HepG2 (cell line): Measurements from ENCODE around the gene GSTK1. TPM values are rescaled to one million over a fixed set of nuclear protein-coding genes. Genes with fewer than 3 reads are reported as not detected.

Experiments used
- ATM ChIP-seq: fragments of 450-650 bp; IDR thresholded peaks from 2 replicates; pipeline ENCODE4 v1.7.1; 2017; ENCODE audit warnings: mild to moderate bottlenecking, borderline replicate concordance
- BRF2 ChIP-seq: sonication (generic); formaldehyde crosslinking; IDR thresholded peaks from 2 replicates; pipeline ENCODE4 v1.8.1; 2022; ENCODE audit warnings: mild to moderate bottlenecking, missing genetic modification reagents
- FOSL2 ChIP-seq: sonication (generic); formaldehyde crosslinking; IDR thresholded peaks from 2 replicates; pipeline ENCODE4 v1.4.0; 2020; ENCODE audit warnings: missing genetic modification reagents
- LBX2 ChIP-seq: sonication (generic); formaldehyde crosslinking; IDR thresholded peaks from 2 replicates; pipeline ENCODE4 v1.5.0; 2020; ENCODE audit warnings: missing genetic modification reagents, mild to moderate bottlenecking, borderline replicate concordance
- NCOA1 ChIP-seq: sonication (generic); formaldehyde crosslinking; IDR thresholded peaks from 2 replicates; pipeline ENCODE4 v1.9.0; 2021; ENCODE audit warnings: missing genetic modification reagents
- PHF5A ChIP-seq: IDR thresholded peaks from one replicate; pipeline ENCODE4 v1.6.1; 2018; ENCODE audit warnings: low read depth, missing genetic modification reagents; ENCODE audit not compliant: unreplicated experiment
- RAD21 ChIP-seq: fragments of 450-650 bp; formaldehyde crosslinking; IDR thresholded peaks from 2 replicates; pipeline ENCODE4 v1.5.0; 2020; ENCODE audit warnings: mild to moderate bottlenecking
- REPIN1 ChIP-seq: sonication (generic); formaldehyde crosslinking; IDR thresholded peaks from 2 replicates; pipeline ENCODE4 v1.8.0; 2022; ENCODE audit warnings: missing genetic modification reagents, low read depth, mild to moderate bottlenecking, borderline replicate concordance
- SALL1 ChIP-seq: sonication (generic); formaldehyde crosslinking; IDR thresholded peaks from 2 replicates; pipeline ENCODE4 v1.8.0; 2022; ENCODE audit warnings: mild to moderate bottlenecking, missing genetic modification reagents
- STAG1 ChIP-seq: sonication (generic); formaldehyde crosslinking; IDR thresholded peaks from 2 replicates; pipeline ENCODE4 v1.4.0; 2020; ENCODE audit warnings: missing genetic modification reagents
- ZFX ChIP-seq: sonication (generic); formaldehyde crosslinking; IDR thresholded peaks from 2 replicates; pipeline ENCODE4 v1.4.0; 2020; ENCODE audit warnings: mild to moderate bottlenecking, low read depth, missing genetic modification reagents, moderate library complexity
- ZNF260 ChIP-seq: sonication (generic); formaldehyde crosslinking; IDR thresholded peaks from 2 replicates; pipeline ENCODE4 v1.4.0; 2020; ENCODE audit warnings: missing genetic modification reagents, low read depth, mild to moderate bottlenecking, borderline replicate concordance
- ZNF280D ChIP-seq: sonication (generic); formaldehyde crosslinking; IDR thresholded peaks from 2 replicates; pipeline ENCODE4 v1.5.1; 2020; ENCODE audit warnings: mild to moderate bottlenecking, missing genetic modification reagents
- ZNF547 ChIP-seq: sonication (generic); formaldehyde crosslinking; IDR thresholded peaks from 2 replicates; pipeline ENCODE4 v1.5.1; 2020; ENCODE audit warnings: mild to moderate bottlenecking, missing genetic modification reagents
- ZNF629 ChIP-seq: sonication (generic); formaldehyde crosslinking; conservative IDR thresholded peaks from 2 replicates; pipeline ENCODE4 v1.5.0; 2020; ENCODE audit warnings: missing genetic modification reagents
- ZNF652 ChIP-seq: IDR thresholded peaks from 2 replicates; pipeline ENCODE4 v1.6.1; 2016; ENCODE audit warnings: low read depth, borderline replicate concordance
- ZNF747 ChIP-seq: sonication (generic); formaldehyde crosslinking; IDR thresholded peaks from 2 replicates; pipeline ENCODE4 v1.8.1; 2023; ENCODE audit warnings: missing genetic modification reagents, mild to moderate bottlenecking, borderline replicate concordance
- ZNF816 ChIP-seq: sonication (generic); formaldehyde crosslinking; IDR thresholded peaks from 2 replicates; pipeline ENCODE4 v1.8.0; 2022; ENCODE audit warnings: missing genetic modification reagents, mild to moderate bottlenecking, borderline replicate concordance
- polyA plus RNA-seq, 8 experiments: library from polyadenylated mRNA; depleted of rRNA in 3 of 8; stranded (reverse) in 7 of 8; unstranded in 1 of 8; fragments of >200 nt; fragmentation: Illumina TruSeq in 4 of 8; extraction: Trizol in 4 of 8; gene quantifications; 2 replicates each; pipeline versions ENCODE4 v1.2.1 to v1.2.3, GENCODE V29; 2011 to 2016; ENCODE audit warnings: low read depth in 4 of 8, missing spikeins in 1 of 8, mixed read lengths in 1 of 8; ENCODE audit not compliant: insufficient read depth in 1 of 8
- total RNA-seq, 5 experiments: library from RNA; depleted of rRNA; stranded (reverse); fragments of >200 nt; fragmentation: Illumina TruSeq; extraction: Trizol; gene quantifications; 2 replicates each; pipeline ENCODE4 v1.2.3, GENCODE V29; 2016; ENCODE audit warnings: low read depth in 1 of 5
- TF ChIP-seq, protein P1 (sequence below): sonication (generic); formaldehyde crosslinking; IDR thresholded peaks from 2 replicates; pipeline ENCODE4 v1.4.0; 2020; ENCODE audit warnings: missing genetic modification reagents

GSTK1 gene
- total and polyA plus RNA-seq, 2 of the 13 experiments (the other 11 are each of a cell fraction or from before 2014, with no cell fraction given), result 64.6 to 92.1 TPM

DNA sequence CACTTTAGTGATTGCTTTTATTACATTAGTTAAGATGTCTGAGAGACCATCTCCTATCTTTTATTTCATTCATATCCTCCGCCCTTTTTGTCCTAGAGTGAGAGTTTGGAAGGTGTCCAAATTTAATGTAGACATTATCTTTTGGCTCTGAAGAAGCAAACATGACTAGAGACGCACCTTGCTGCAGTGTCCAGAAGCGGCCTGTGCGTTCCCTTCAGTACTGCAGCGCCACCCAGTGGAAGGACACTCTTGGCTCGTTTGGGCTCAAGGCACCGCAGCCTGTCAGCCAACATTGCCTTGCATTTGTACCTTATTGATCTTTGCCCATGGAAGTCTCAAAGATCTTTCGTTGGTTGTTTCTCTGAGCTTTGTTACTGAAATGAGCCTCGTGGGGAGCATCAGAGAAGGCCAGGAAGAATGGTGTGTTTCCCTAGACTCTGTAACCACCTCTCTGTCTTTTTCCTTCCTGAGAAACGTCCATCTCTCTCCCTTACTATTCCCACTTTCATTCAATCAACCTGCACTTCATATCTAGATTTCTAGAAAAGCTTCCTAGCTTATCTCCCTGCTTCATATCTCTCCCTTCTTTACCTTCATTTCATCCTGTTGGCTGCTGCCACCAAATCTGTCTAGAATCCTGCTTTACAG, 42.3 kb downstream of the GSTK1 start (continued):
- TF ChIP-seq NCOA1 (no peak), ZNF816 (CRISPR knock-in tag) (no peak), FOSL2 (no peak), STAG1 (peak; percentile 88), ZNF280D (CRISPR knock-in tag) (no peak), REPIN1 (peak; percentile 65; the same call in 1 of the 2 replicates), ATM (no peak), RAD21 (CRISPR knock-in tag) (peak; percentile 73), SALL1 (no peak), ZNF547 (no peak), ZNF747 (CRISPR knock-in tag) (no peak), ZNF652 (CRISPR knock-in tag) (no peak), BRF2 (CRISPR knock-in tag) (no peak), PHF5A (CRISPR knock-in tag) (no peak), ZNF629 (CRISPR knock-in tag) (no peak), ZFX (CRISPR knock-in tag) (peak; percentile 25; the same call in 1 of the 2 replicates), ZNF260 (CRISPR knock-in tag) (no peak), LBX2 (CRISPR knock-in tag) (no peak)
- TF ChIP-seq, protein P1, sequence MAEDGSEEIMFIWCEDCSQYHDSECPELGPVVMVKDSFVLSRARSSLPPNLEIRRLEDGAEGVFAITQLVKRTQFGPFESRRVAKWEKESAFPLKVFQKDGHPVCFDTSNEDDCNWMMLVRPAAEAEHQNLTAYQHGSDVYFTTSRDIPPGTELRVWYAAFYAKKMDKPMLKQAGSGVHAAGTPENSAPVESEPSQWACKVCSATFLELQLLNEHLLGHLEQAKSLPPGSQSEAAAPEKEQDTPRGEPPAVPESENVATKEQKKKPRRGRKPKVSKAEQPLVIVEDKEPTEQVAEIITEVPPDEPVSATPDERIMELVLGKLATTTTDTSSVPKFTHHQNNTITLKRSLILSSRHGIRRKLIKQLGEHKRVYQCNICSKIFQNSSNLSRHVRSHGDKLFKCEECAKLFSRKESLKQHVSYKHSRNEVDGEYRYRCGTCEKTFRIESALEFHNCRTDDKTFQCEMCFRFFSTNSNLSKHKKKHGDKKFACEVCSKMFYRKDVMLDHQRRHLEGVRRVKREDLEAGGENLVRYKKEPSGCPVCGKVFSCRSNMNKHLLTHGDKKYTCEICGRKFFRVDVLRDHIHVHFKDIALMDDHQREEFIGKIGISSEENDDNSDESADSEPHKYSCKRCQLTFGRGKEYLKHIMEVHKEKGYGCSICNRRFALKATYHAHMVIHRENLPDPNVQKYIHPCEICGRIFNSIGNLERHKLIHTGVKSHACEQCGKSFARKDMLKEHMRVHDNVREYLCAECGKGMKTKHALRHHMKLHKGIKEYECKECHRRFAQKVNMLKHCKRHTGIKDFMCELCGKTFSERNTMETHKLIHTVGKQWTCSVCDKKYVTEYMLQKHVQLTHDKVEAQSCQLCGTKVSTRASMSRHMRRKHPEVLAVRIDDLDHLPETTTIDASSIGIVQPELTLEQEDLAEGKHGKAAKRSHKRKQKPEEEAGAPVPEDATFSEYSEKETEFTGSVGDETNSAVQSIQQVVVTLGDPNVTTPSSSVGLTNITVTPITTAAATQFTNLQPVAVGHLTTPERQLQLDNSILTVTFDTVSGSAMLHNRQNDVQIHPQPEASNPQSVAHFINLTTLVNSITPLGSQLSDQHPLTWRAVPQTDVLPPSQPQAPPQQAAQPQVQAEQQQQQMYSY (CRISPR knock-in tag), result no peak
